Retinal pigment epithelial cell (primary cell): Measurements from ENCODE around the gene GAB2.
A peak's percentile ranks its signal among the peaks of the same experiment; 100 is the strongest.

Source experiments
- DNase-seq: peaks from one replicate; pipeline ENCODE4 v3.0.0-alpha.2; 2010; ENCODE audit warnings: low read depth
- H3K4me3 ChIP-seq: 2 replicates; pipeline ENCODE4 v1.5.1; 2011; ENCODE audit warnings: mild to moderate bottlenecking, low read length, control low read depth, moderate library complexity
- CTCF ChIP-seq: conservative IDR thresholded peaks from 2 replicates; pipeline ENCODE4 v1.5.1; 2011; ENCODE audit warnings: low read depth, low read length, control low read depth, inconsistent platforms

Gene GAB2

GRCh38 chr11:78259777-78260487, 157.7 kb downstream of the GAB2 start:
- H3K4me3 ChIP-seq = no peak overlapping the region
- no peak for TF ChIP-seq CTCF
- no peak for DNase-seq

GRCh38 chr11:78257654-78258053, 160.0 kb downstream of the GAB2 start:
- DNase-seq = no peak
- TF ChIP-seq CTCF = no peak
- no peak overlapping the region for H3K4me3 ChIP-seq

GRCh38 chr11:78256962-78257361, 160.7 kb downstream of the GAB2 start:
- no peak for TF ChIP-seq CTCF

GRCh38 chr11:78255919-78256318, 161.7 kb downstream of the GAB2 start:
- H3K4me3 ChIP-seq = no peak overlapping the region
- DNase-seq = no peak
- TF ChIP-seq CTCF = no peak

More at GRCh38 chr11:78256962-78257361, 160.7 kb downstream of the GAB2 start:
- DNase-seq = peak; percentile 14
- no peak overlapping the region for H3K4me3 ChIP-seq

GRCh38 chr11:78254268-78254667, 163.4 kb downstream of the GAB2 start:
- no peak overlapping the region for H3K4me3 ChIP-seq
- peak; percentile 51 for DNase-seq
- no peak for TF ChIP-seq CTCF

GRCh38 chr11:78253797-78254196, 163.8 kb downstream of the GAB2 start:
- H3K4me3 ChIP-seq = no peak overlapping the region
- TF ChIP-seq CTCF = no peak
- no peak for DNase-seq

- no peak overlapping the region for H3K4me3 ChIP-seq
- DNase-seq = peak; percentile 84
- no peak for TF ChIP-seq CTCF
These were observed 166.4 kb downstream of the GAB2 start for GRCh38 chr11:78251083-78251775.
